Body of pancreas (tissue), 4 donors: ENCODE measurements around the gene ZFHX2. TPM values are rescaled to one million over a fixed set of nuclear protein-coding genes. Genes with fewer than 3 reads are reported as not detected.
"Not testable (repeated sequence)": the region's sequence is repeated elsewhere in the genome, so short reads cannot be mapped to it uniquely, and the experiment has no call there.

Source experiments
- ATAC-seq: fragments of 150-250 bp; one replicate; pipeline ENCODE4 v1.9.1; 2016
- DNase-seq, 4 donors: peaks; one replicate each; pipeline ENCODE4 v3.0.0-alpha.2; 2019
- H3K27ac ChIP-seq, 4 donors: fragments of 200-600 bp; sonication (generic); 1 replicate in 3 of 4; 2 replicates in 1 of 4; pipeline versions ENCODE4 v1.5.1 to v1.6.1; 2016 to 2019; ENCODE audit warnings: mild to moderate bottlenecking in 1 of 4, mixed read lengths in 1 of 4, moderate library complexity in 1 of 4
- H3K27me3 ChIP-seq, 2 donors: fragments of 200-600 bp; sonication (generic); one replicate each; pipeline ENCODE4 v1.6.0; 2016; ENCODE audit warnings: mild to moderate bottlenecking in 1 of 2
- H3K36me3 ChIP-seq, 2 donors: fragments of 200-600 bp; sonication (generic); replicated peaks in 1 of 2; 2 replicates each; pipeline ENCODE4 v1.5.1; 2016; ENCODE audit warnings: low read depth in 2 of 2; ENCODE audit not compliant: insufficient read depth in 1 of 2
- H3K4me1 ChIP-seq: fragments of 200-600 bp; sonication (generic); one replicate; pipeline ENCODE4 v1.6.0; 2016
- H3K4me3 ChIP-seq, 2 donors: fragments of 200-600 bp; sonication (generic); 1 replicate in 1 of 2; 2 replicates in 1 of 2; pipeline ENCODE4 v1.5.1; 2016 to 2019
- H3K9me3 ChIP-seq, 3 donors: fragments of 200-600 bp; sonication (generic); 1 replicate in 2 of 3; 2 replicates in 1 of 3; pipeline ENCODE4 v1.5.1; 2016
- POLR2A ChIP-seq, 3 donors: fragments of 450-650 bp; IDR thresholded peaks; one replicate each; pipeline ENCODE4 v1.6.1; 2016; ENCODE audit warnings: antibody characterized with exemption in 3 of 3, mild to moderate bottlenecking in 2 of 3
- WGBS, 2 donors: methylation state at CpG; one replicate each; pipeline ENCODE4 v1.1.5; 2017; 5-methylcytosine and 5-hydroxymethylcytosine counted together
- intact Hi-C: fragments of 100-400 bp; cut with DNase I; formaldehyde crosslinking; loops from one replicate; pipeline ENCODE4 v1.15.1; 2023
- total RNA-seq, 2 donors: library from RNA; depleted of rRNA; stranded (reverse); fragments of >200 nt; gene quantifications; one replicate each; pipeline ENCODE4 v1.1.0, GENCODE V29; 2016
- TF ChIP-seq, protein P1 (sequence below), 7 experiments: fragments of 450-650 bp in 4 of 7; fragments of 200-600 bp in 3 of 7; sonication (generic) in 3 of 7; IDR thresholded peaks; one replicate each; pipeline ENCODE4 v1.5.1; 2016 to 2019; ENCODE audit warnings: antibody characterized with exemption in 7 of 7

The ZFHX2 gene
- total RNA-seq, 2 donors from 2014 or later: 0.33 to 1.6 TPM

DNA sequence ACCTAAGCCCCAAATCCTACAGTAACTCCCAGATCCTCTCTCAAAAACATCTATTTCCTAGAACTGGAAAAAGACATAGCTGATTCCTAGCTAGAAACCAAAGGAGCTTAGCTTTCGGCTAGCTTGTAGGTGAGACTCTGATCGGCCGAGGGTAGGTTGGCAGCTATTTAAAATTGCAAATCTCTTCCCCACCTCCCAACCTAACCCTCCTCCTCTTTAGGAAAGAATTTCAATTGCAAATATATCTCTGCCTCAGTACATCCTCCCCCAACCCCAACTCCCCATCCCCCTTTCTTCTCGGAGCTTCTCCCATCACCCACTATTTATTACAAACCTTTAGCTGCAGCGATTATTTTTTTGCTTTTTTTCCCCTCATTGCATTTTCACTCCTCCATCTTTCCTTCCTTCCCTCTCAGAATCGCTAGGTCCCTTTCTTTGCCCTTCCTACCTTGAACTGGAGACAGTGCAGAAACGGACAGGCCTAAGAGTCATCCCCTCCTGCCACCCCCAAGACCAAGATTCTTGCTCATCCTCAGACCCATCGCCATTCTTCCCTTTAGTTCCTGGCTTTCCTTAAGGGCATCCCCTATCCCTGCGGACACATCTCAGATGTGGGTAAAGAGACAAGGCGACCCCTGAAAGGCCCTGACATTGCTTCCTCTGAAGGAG is 13.4 kb downstream of the ZFHX2 start:
- no peak for DNase-seq
- 76 to 78% methylated on average over 10 of the region's 10 CpGs for WGBS, 2 donors
- Histone ChIP-seq H3K9me3 (no peaks in the 10 kb centered on the region), H3K27ac (no peak overlapping the region), H3K36me3 (no peaks in the 10 kb centered on the region), H3K27me3 (no peaks in the 10 kb centered on the region), H3K4me3 (no peak overlapping the region), H3K4me1 (no peaks in the 10 kb centered on the region)
- TF ChIP-seq, protein P1, sequence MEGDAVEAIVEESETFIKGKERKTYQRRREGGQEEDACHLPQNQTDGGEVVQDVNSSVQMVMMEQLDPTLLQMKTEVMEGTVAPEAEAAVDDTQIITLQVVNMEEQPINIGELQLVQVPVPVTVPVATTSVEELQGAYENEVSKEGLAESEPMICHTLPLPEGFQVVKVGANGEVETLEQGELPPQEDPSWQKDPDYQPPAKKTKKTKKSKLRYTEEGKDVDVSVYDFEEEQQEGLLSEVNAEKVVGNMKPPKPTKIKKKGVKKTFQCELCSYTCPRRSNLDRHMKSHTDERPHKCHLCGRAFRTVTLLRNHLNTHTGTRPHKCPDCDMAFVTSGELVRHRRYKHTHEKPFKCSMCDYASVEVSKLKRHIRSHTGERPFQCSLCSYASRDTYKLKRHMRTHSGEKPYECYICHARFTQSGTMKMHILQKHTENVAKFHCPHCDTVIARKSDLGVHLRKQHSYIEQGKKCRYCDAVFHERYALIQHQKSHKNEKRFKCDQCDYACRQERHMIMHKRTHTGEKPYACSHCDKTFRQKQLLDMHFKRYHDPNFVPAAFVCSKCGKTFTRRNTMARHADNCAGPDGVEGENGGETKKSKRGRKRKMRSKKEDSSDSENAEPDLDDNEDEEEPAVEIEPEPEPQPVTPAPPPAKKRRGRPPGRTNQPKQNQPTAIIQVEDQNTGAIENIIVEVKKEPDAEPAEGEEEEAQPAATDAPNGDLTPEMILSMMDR (IDR thresholded peaks at IDR 0.05): no peak
- no peak for TF ChIP-seq POLR2A (IDR thresholded peaks at IDR 0.05)
- ATAC-seq: no peak
- intact Hi-C loops: no loop called here

DNA sequence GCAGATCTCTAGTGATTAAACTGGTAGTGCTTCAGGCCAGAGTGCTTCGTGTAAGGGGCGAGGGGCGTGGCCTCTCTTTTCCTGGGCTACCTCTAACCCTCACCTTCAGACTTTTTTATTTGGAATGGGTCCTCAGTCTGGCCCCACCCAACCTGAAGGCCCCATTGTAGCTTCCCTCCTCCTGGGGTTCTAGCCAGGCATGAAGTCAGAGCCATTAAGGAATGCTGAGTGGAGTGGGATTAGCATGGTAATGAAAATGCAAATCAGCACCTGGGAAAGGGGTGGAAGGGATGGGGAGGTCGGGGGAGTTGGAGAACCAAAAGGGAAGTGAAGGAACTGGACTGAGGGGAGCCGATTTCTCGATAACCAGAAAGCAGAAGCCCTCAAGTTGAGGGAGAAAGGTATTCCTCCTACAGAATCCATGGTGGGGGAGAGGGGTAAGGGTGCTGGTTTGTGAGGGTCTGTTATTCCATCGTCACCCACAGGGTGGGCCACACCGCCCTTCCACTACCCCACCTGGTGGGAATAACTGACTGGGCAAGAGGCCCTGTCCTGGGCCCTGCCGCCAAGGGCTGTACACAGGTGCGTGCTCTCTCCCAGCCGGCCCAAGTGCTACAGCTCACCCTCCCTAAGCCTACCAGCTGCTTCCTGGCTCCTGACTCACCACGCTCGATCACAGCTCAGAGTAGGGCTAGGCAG is 14.1 kb downstream of the ZFHX2 start:
- WGBS, 2 donors: 67 to 74% methylated on average over 7 to 13 of the region's 13 CpGs
- intact Hi-C loops: no loop called here
- no peak overlapping the region for H3K27ac ChIP-seq
- ATAC-seq: no peak
- no peaks in the 10 kb centered on the region for H3K9me3 ChIP-seq
- H3K4me3 ChIP-seq: no peak overlapping the region
- no peaks in the 10 kb centered on the region for H3K4me1 ChIP-seq
- DNase-seq: no peak
- H3K27me3 ChIP-seq: no peaks in the 10 kb centered on the region
- TF ChIP-seq, protein P1 (IDR thresholded peaks at IDR 0.05): no peak
- no peak for TF ChIP-seq POLR2A (IDR thresholded peaks at IDR 0.05)
- H3K36me3 ChIP-seq: no peaks in the 10 kb centered on the region

DNA sequence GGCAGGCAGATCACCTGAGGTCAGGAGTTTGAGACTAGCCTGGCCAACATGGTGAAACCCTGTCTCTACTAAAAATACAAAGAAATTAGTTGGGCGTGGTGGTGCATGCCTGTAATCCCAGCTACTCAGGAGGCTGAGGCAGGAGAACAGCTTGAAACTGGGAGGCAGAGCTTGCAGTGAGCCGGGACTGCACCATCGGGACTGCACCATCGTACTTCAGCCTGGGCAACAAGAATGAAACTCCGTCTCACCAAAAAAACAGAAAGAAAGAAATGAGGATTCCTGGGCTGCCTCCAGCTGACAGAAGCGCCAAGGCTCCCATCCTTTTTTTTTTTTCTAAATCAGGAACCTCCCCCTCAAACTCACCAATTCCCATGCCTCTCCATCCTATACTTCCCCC is 14.7 kb downstream of the ZFHX2 start:
- H3K36me3 ChIP-seq, H3K9me3 ChIP-seq, H3K4me3 ChIP-seq, H3K27ac ChIP-seq, H3K4me1 ChIP-seq, intact Hi-C loops, DNase-seq, ATAC-seq, H3K27me3 ChIP-seq: not testable (repeated sequence)
- WGBS, 2 donors: 82 to 86% methylated on average over 6 of the region's 6 CpGs

DNA sequence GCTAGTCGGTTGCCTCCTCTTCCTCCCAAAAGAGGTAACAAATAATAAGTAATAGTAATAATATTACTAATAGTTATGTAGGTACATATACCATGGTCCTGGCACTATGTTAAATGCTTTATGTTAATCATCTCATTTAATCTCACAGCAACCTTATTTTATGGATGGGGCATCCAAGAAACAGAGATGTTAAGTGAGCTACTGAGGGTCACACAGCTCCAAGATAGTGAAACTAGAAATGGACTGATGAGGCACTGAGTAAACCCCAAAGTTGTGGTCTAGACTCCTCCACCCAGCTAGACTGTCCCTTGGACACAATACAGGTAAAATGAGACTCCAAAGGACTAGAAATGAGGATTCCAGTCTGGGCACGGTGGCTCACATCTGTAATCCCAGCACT is 15.1 kb downstream of the ZFHX2 start:
- Histone ChIP-seq H3K27me3 (no peaks in the 10 kb centered on the region), H3K4me3 (no peak overlapping the region), H3K27ac (no peak overlapping the region), H3K4me1 (no peaks in the 10 kb centered on the region), H3K9me3 (no peaks in the 10 kb centered on the region), H3K36me3 (no peaks in the 10 kb centered on the region)
- no peak for TF ChIP-seq POLR2A (IDR thresholded peaks at IDR 0.05)
- TF ChIP-seq, protein P1 (IDR thresholded peaks at IDR 0.05): no peak
- 74 to 84% methylated on average over 2 of the region's 2 CpGs for WGBS, 2 donors
- ATAC-seq (no peak), DNase-seq (no peak)
- intact Hi-C loops: no loop called here

DNA sequence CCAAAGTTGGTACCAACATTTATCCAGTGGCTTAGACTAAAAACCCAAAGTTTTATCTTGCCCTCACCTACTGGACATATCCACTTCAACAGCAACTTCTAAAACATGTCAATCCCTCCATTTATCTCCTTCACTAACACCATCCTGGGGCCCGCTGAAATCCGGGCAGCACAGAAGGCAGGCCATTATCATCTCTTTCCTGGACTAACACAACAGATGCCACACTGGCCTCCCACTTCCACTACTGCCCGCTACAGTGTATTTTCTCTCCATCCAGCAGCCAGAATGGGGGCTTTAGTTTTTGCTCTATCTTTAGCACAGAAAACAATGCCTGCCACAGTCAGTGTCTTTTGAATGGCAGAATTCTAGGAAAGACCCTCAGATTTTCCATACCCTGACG is 15.6 kb downstream of the ZFHX2 start:
- intact Hi-C loops: no loop called here

More for the DNA sequence above, 15.6 kb downstream of the ZFHX2 start:
- Histone ChIP-seq H3K27ac (no peak overlapping the region), H3K9me3 (no peaks in the 10 kb centered on the region), H3K4me3 (no peak overlapping the region), H3K4me1 (no peaks in the 10 kb centered on the region), H3K36me3 (no peaks in the 10 kb centered on the region), H3K27me3 (no peaks in the 10 kb centered on the region)
- 68 to 81% methylated on average over 4 of the region's 4 CpGs for WGBS, 2 donors
- DNase-seq (no peak), ATAC-seq (no peak)
- TF ChIP-seq, protein P1 (IDR thresholded peaks at IDR 0.05): no peak
- no peak for TF ChIP-seq POLR2A (IDR thresholded peaks at IDR 0.05)
